Ishikawa (cell line): ENCODE measurements around the gene MARCKS.

Experiments used
- CEBPB ChIP-seq: IDR thresholded peaks from 2 replicates; pipeline ENCODE4 v1.6.1; 2012
- EGR1 ChIP-seq: IDR thresholded peaks from 2 replicates; pipeline ENCODE4 v1.6.1; 2012
- EP300 ChIP-seq: IDR thresholded peaks from 2 replicates; pipeline ENCODE4 v1.6.1; 2012; ENCODE audit warnings: borderline replicate concordance
- NFIC ChIP-seq: IDR thresholded peaks from 2 replicates; pipeline ENCODE4 v1.6.1; 2012
- RAD21 ChIP-seq: IDR thresholded peaks from 2 replicates; pipeline ENCODE4 v1.6.1; 2012; ENCODE audit warnings: low read depth
- TAF1 ChIP-seq: IDR thresholded peaks from 2 replicates; pipeline ENCODE4 v1.6.1; 2012; ENCODE audit warnings: low read depth, mild to moderate bottlenecking
- TCF12 ChIP-seq: IDR thresholded peaks from 2 replicates; pipeline ENCODE4 v1.6.1; 2012; ENCODE audit warnings: low read depth
- TEAD4 ChIP-seq: IDR thresholded peaks from 2 replicates; pipeline ENCODE4 v1.6.1; 2012
- TF ChIP-seq, protein P1 (sequence below): IDR thresholded peaks from 2 replicates; pipeline ENCODE4 v1.6.1; 2012; ENCODE audit warnings: low read depth, mild to moderate bottlenecking
- TF ChIP-seq, protein P2 (sequence below): IDR thresholded peaks from 2 replicates; pipeline ENCODE4 v1.6.1; 2012
- TF ChIP-seq, protein P3 (sequence below): IDR thresholded peaks from 2 replicates; pipeline ENCODE4 v1.6.1; 2012

GRCh38 chr6:113820761-113821160 lies 36.4 kb upstream of the MARCKS start:
- TF ChIP-seq, protein P1, sequence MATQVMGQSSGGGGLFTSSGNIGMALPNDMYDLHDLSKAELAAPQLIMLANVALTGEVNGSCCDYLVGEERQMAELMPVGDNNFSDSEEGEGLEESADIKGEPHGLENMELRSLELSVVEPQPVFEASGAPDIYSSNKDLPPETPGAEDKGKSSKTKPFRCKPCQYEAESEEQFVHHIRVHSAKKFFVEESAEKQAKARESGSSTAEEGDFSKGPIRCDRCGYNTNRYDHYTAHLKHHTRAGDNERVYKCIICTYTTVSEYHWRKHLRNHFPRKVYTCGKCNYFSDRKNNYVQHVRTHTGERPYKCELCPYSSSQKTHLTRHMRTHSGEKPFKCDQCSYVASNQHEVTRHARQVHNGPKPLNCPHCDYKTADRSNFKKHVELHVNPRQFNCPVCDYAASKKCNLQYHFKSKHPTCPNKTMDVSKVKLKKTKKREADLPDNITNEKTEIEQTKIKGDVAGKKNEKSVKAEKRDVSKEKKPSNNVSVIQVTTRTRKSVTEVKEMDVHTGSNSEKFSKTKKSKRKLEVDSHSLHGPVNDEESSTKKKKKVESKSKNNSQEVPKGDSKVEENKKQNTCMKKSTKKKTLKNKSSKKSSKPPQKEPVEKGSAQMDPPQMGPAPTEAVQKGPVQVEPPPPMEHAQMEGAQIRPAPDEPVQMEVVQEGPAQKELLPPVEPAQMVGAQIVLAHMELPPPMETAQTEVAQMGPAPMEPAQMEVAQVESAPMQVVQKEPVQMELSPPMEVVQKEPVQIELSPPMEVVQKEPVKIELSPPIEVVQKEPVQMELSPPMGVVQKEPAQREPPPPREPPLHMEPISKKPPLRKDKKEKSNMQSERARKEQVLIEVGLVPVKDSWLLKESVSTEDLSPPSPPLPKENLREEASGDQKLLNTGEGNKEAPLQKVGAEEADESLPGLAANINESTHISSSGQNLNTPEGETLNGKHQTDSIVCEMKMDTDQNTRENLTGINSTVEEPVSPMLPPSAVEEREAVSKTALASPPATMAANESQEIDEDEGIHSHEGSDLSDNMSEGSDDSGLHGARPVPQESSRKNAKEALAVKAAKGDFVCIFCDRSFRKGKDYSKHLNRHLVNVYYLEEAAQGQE, result no peak
- TF ChIP-seq TAF1 (no peak), RAD21 (no peak), CEBPB (no peak), EP300 (no peak), EGR1 (no peak), TEAD4 (no peak), TCF12 (no peak), NFIC (no peak)
- TF ChIP-seq, protein P2, sequence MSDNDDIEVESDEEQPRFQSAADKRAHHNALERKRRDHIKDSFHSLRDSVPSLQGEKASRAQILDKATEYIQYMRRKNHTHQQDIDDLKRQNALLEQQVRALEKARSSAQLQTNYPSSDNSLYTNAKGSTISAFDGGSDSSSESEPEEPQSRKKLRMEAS, result no peak
- TF ChIP-seq, protein P3, sequence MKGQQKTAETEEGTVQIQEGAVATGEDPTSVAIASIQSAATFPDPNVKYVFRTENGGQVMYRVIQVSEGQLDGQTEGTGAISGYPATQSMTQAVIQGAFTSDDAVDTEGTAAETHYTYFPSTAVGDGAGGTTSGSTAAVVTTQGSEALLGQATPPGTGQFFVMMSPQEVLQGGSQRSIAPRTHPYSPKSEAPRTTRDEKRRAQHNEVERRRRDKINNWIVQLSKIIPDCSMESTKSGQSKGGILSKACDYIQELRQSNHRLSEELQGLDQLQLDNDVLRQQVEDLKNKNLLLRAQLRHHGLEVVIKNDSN, result no peak
